ENCODE results near the gene TUBGCP2. TPM values are rescaled to one million over a fixed set of nuclear protein-coding genes. Genes with fewer than 3 reads are reported as not detected.

TUBGCP2 gene
- total RNA-seq, 4 donors from 2014 or later, result 21.5 to 43.8 (median 36.5) TPM

GRCh38 chr10:133353202-133353959 is 44.7 kb upstream of the TUBGCP2 start:
- in situ Hi-C loops (cut with MboI; ENCODE audit: low sequenced_read_pairs in 4 of 4), result no loop called here
- Histone ChIP-seq H3K9me3 (no peaks in the 10 kb centered on the region), H3K27ac (no peak overlapping the region), H3K4me3 (no peak overlapping the region), H3K27me3 (peaks cover 4 to 28% (median 17%) of the 10 kb centered on the region in 3 donors), H3K4me1 (peaks cover 4 to 8% of the 10 kb centered on the region in 2 donors), H3K36me3 (no peaks in the 10 kb centered on the region)
- intact Hi-C loops (cut with DNase I; ENCODE audit: low total_unique reads), result no loop called here
- no peak for DNase-seq
- no peak for ATAC-seq
- TF ChIP-seq CTCF (IDR thresholded peaks at IDR 0.05 in 4 of 5, conservative IDR thresholded peaks at IDR 0.05 in 1 of 5), result no peak
- no peak for TF ChIP-seq POLR2A (IDR thresholded peaks at IDR 0.05)

- Histone ChIP-seq H3K27ac (no peak overlapping the region), H3K9me3 (no peaks in the 10 kb centered on the region), H3K4me1 (peaks cover 0 to 2% of the 10 kb centered on the region in 2 donors), H3K36me3 (no peaks in the 10 kb centered on the region), H3K27me3 (peaks cover 4 to 37% (median 21%) of the 10 kb centered on the region in 3 donors), H3K4me3 (no peak overlapping the region)
- TF ChIP-seq POLR2A (IDR thresholded peaks at IDR 0.05), result no peak
- TF ChIP-seq CTCF (IDR thresholded peaks at IDR 0.05 in 4 of 5, conservative IDR thresholded peaks at IDR 0.05 in 1 of 5), result no peak
- in situ Hi-C loops (cut with MboI; ENCODE audit: low sequenced_read_pairs in 4 of 4) (no loop called here), intact Hi-C loops (cut with DNase I; ENCODE audit: low total_unique reads) (no loop called here)
- no peak for DNase-seq
- ATAC-seq, result no peak
Observed at GRCh38 chr10:133351408-133352318, 43.0 kb upstream of the TUBGCP2 start.

- ATAC-seq (no peak), DNase-seq (no peak)
- H3K36me3 ChIP-seq, result no peaks in the 10 kb centered on the region
- no peak overlapping the region for H3K27ac ChIP-seq
- H3K27me3 ChIP-seq, result peaks cover 4 to 29% (median 14%) of the 10 kb centered on the region in 3 donors
- H3K4me1 ChIP-seq, result no peaks in the 10 kb centered on the region
- no peaks in the 10 kb centered on the region for H3K9me3 ChIP-seq
- intact Hi-C loops (cut with DNase I; ENCODE audit: low total_unique reads), result no loop called here
- H3K4me3 ChIP-seq, result no peak overlapping the region
- TF ChIP-seq CTCF (IDR thresholded peaks at IDR 0.05 in 4 of 5, conservative IDR thresholded peaks at IDR 0.05 in 1 of 5) (no peak), POLR2A (IDR thresholded peaks at IDR 0.05) (no peak)
- in situ Hi-C loops (cut with MboI; ENCODE audit: low sequenced_read_pairs in 4 of 4), result no loop called here
Observed at GRCh38 chr10:133350950-133351329, 42.3 kb upstream of the TUBGCP2 start.

- in situ Hi-C loops (cut with MboI; ENCODE audit: low sequenced_read_pairs in 4 of 4), result no loop called here
- H3K36me3 ChIP-seq, result no peaks in the 10 kb centered on the region
- no peak overlapping the region for H3K4me3 ChIP-seq
- no peak for ATAC-seq
- DNase-seq, result no peak
- H3K9me3 ChIP-seq, result no peaks in the 10 kb centered on the region
- intact Hi-C loops (cut with DNase I; ENCODE audit: low total_unique reads), result no loop called here
- peaks cover 4 to 26% (median 14%) of the 10 kb centered on the region in 3 donors for H3K27me3 ChIP-seq
- H3K27ac ChIP-seq, result no peak overlapping the region
- H3K4me1 ChIP-seq, result no peaks in the 10 kb centered on the region
- TF ChIP-seq CTCF (IDR thresholded peaks at IDR 0.05 in 4 of 5, conservative IDR thresholded peaks at IDR 0.05 in 1 of 5), result no peak
- no peak for TF ChIP-seq POLR2A (IDR thresholded peaks at IDR 0.05)
Observed at GRCh38 chr10:133350283-133350949, 41.7 kb upstream of the TUBGCP2 start.

All from gastrocnemius medialis (tissue), 4 donors.